Heart left ventricle (tissue), 16 donors: ENCODE measurements around the gene SETBP1. TPM values are rescaled to one million over a fixed set of nuclear protein-coding genes. Genes with fewer than 3 reads are reported as not detected.

Source experiments
- ATAC-seq, 4 donors: fragments of 200-7000 bp; cut with Tn5 transposase; one replicate each; pipeline ENCODE4 v1.9.1; 2020 to 2022; ENCODE audit warnings: moderate library complexity in 4 of 4, mild to moderate bottlenecking in 3 of 4, moderate number of reproducible peaks in 1 of 4
- DNase-seq, 5 donors: peaks; one replicate each; pipeline ENCODE4 v3.0.0-alpha.2; 2020
- H3K27ac ChIP-seq, 12 donors: fragments of 200-600 bp; sonication (generic) in 4 of 12; one replicate each; pipeline versions ENCODE4 v1.5.0 to v1.8.0; 2016 to 2022; ENCODE audit warnings: mild to moderate bottlenecking in 2 of 12
- H3K27me3 ChIP-seq, 9 donors: fragments of 200-600 bp; sonication (generic) in 2 of 9; one replicate each; pipeline versions ENCODE4 v1.5.1 to v1.8.0; 2016 to 2022; ENCODE audit warnings: mild to moderate bottlenecking in 3 of 9
- H3K36me3 ChIP-seq, 9 donors: fragments of 200-600 bp; sonication (generic) in 2 of 9; one replicate each; pipeline versions ENCODE4 v1.5.0 to v1.8.0; 2018 to 2022; ENCODE audit warnings: mild to moderate bottlenecking in 2 of 9
- H3K4me1 ChIP-seq, 12 donors: fragments of 200-600 bp; sonication (generic) in 4 of 12; one replicate each; pipeline versions ENCODE4 v1.5.0 to v1.8.0; 2016 to 2022; ENCODE audit warnings: mild to moderate bottlenecking in 3 of 12
- H3K4me3 ChIP-seq, 12 donors: fragments of 200-600 bp; sonication (generic) in 4 of 12; one replicate each; pipeline versions ENCODE4 v1.5.0 to v1.8.0; 2017 to 2022; ENCODE audit warnings: mild to moderate bottlenecking in 9 of 12, moderate library complexity in 4 of 12
- H3K9me3 ChIP-seq, 12 donors: fragments of 200-600 bp; sonication (generic) in 4 of 12; one replicate each; pipeline versions ENCODE4 v1.5.0 to v1.8.0; 2016 to 2022; ENCODE audit warnings: mild to moderate bottlenecking in 1 of 12
- POLR2A ChIP-seq, 2 donors: fragments of 450-650 bp; IDR thresholded peaks; one replicate each; pipeline ENCODE4 v1.6.1; 2017; ENCODE audit warnings: antibody characterized with exemption in 2 of 2, mild to moderate bottlenecking in 2 of 2, moderate library complexity in 2 of 2
- whole genome bisulfite sequencing, 4 donors: extraction: QIAGEN DNeasy Blood & Tissue Kit in 2 of 4; methylation state at CpG; one replicate each; pipeline versions ENCODE4 v1.1.5 to v1.1.7; 2013 to 2018; 5-methylcytosine and 5-hydroxymethylcytosine counted together
- intact Hi-C, 10 donors: fragments of 100-400 bp; cut with DNase I; formaldehyde crosslinking; loops; one replicate each; pipeline versions ENCODE4 v1.11.1 to v1.14.2; 2022
- polyA plus RNA-seq, 2 donors: library from polyadenylated mRNA; stranded (reverse); fragments of 200-250 nt; gene quantifications; one replicate each; pipeline ENCODE4 v1.2.3, GENCODE V29; 2013
- total RNA-seq, 9 donors: library from RNA; depleted of rRNA in 2 of 9; stranded (reverse); fragments of >200 nt in 2 of 9; fragmentation: NEBNext Ultra II Directional in 3 of 9; extraction: Animal tissue kit (Norgen Biotek cat#: 25700) in 3 of 9; gene quantifications; one replicate each; pipeline versions ENCODE4 v1.1.0 to v1.2.4, GENCODE V29; 2016 to 2023
- TF ChIP-seq, protein P1 (sequence below), 12 donors: fragments of 200-600 bp; sonication (generic) in 4 of 12; IDR thresholded peaks; one replicate each; pipeline versions ENCODE4 v1.5.0 to v1.8.0; 2018 to 2022; ENCODE audit warnings: antibody characterized with exemption in 12 of 12, mild to moderate bottlenecking in 5 of 12
- donor health status: ischemic (EF 13 %, LVEDD 7.1; RV severe dilation, severe dysfunction).
- donor health status: healthy with polysubstance abuse.
- donor health status: DM: no; HTN: yes; CAD: no.
- donor health status: DM: no; HTN: no; CAD: no.
- donor health status: ischemic (EF 25% LVEDD 6.9; RV normal size, moderate dysfunction).
- donor health status: ischemic (EF 25% LVEDD 5.7; RV mildly dilated, moderate dysfunction).
- donor health status: healthy.
- donor health status: DM: yes; HTN: yes; CAD: no.
- donor health status: ischemic (EF 35%, LVEDD 5.7; RV mildly dilated, moderate dysfunction).
- donor health status: nonischemic (EF 11% LVEDD 7.7; RV severe dilation, severe dysfunction).
- donor health status: DM: yes; HTN: yes; CAD: no.
- donor health status: PGD.
- donor health status: ischemic (EF 29% LVEDD 5.4; RV normal size, mild dysfunction).
- donor health status: nonischemic (EF 23%, LVEDD 6.1; RV moderate dilation, normal function).

The SETBP1 gene
- total and polyA plus RNA-seq, 11 donors: 1.2 to 10.6 (median 5.5) TPM

GRCh38 chr18:44732599-44732998, 51.9 kb downstream of the SETBP1 start:
- H3K4me1 ChIP-seq: peaks cover 0 to 41% (median 2%) of the 10 kb centered on the region in 12 donors
- TF ChIP-seq, protein P1, sequence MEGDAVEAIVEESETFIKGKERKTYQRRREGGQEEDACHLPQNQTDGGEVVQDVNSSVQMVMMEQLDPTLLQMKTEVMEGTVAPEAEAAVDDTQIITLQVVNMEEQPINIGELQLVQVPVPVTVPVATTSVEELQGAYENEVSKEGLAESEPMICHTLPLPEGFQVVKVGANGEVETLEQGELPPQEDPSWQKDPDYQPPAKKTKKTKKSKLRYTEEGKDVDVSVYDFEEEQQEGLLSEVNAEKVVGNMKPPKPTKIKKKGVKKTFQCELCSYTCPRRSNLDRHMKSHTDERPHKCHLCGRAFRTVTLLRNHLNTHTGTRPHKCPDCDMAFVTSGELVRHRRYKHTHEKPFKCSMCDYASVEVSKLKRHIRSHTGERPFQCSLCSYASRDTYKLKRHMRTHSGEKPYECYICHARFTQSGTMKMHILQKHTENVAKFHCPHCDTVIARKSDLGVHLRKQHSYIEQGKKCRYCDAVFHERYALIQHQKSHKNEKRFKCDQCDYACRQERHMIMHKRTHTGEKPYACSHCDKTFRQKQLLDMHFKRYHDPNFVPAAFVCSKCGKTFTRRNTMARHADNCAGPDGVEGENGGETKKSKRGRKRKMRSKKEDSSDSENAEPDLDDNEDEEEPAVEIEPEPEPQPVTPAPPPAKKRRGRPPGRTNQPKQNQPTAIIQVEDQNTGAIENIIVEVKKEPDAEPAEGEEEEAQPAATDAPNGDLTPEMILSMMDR (IDR thresholded peaks at IDR 0.05): no peak
- no peak for TF ChIP-seq POLR2A (IDR thresholded peaks at IDR 0.05)
- H3K9me3 ChIP-seq: no peaks in the 10 kb centered on the region
- ATAC-seq (no peak), DNase-seq (no peak)
- peak overlapping the region in 1 of 12 donors; percentile 40 for H3K27ac ChIP-seq
- peaks cover 0 to 33% (median 0%) of the 10 kb centered on the region in 9 donors for H3K27me3 ChIP-seq
- no peaks in the 10 kb centered on the region for H3K36me3 ChIP-seq
- intact Hi-C loops: no loop called here
- no peak overlapping the region for H3K4me3 ChIP-seq
- 88 to 95% (median 93%) methylated on average over 5 of the region's 5 CpGs for WGBS, 4 donors

GRCh38 chr18:44733069-44733753, 52.5 kb downstream of the SETBP1 start:
- H3K4me1 ChIP-seq: peaks cover 0 to 35% (median 2%) of the 10 kb centered on the region in 12 donors
- no peak for DNase-seq
- WGBS, 4 donors: 88 to 93% (median 90%) methylated on average over 8 of the region's 8 CpGs

GRCh38 chr18:44733754-44734465, 53.2 kb downstream of the SETBP1 start:
- intact Hi-C loops: no loop called here
- H3K27me3 ChIP-seq: peaks cover 0 to 35% (median 0%) of the 10 kb centered on the region in 9 donors
- no peaks in the 10 kb centered on the region for H3K9me3 ChIP-seq
- H3K4me3 ChIP-seq: no peak overlapping the region
- ATAC-seq (no peak), DNase-seq (no peak)
- H3K4me1 ChIP-seq: peaks cover 0 to 35% (median under 1%) of the 10 kb centered on the region in 12 donors
- no peak overlapping the region for H3K27ac ChIP-seq
- no peaks in the 10 kb centered on the region for H3K36me3 ChIP-seq
- WGBS, 4 donors: 93 to 96% (median 96%) methylated on average over 3 of the region's 3 CpGs
- TF ChIP-seq, protein P1 (IDR thresholded peaks at IDR 0.05): no peak
- TF ChIP-seq POLR2A (IDR thresholded peaks at IDR 0.05): no peak

More at GRCh38 chr18:44733069-44733753, 52.5 kb downstream of the SETBP1 start:
- Histone ChIP-seq H3K36me3 (no peaks in the 10 kb centered on the region), H3K9me3 (no peaks in the 10 kb centered on the region), H3K27me3 (peaks cover 0 to 30% (median 0%) of the 10 kb centered on the region in 9 donors), H3K27ac (peak overlapping the region in 1 of 12 donors; percentile 40), H3K4me3 (no peak overlapping the region)
- ATAC-seq: peak in 3 of 4 donors; percentile 38 to 75 (median 70)
- TF ChIP-seq, protein P1 (IDR thresholded peaks at IDR 0.05): no peak
- TF ChIP-seq POLR2A (IDR thresholded peaks at IDR 0.05): no peak
- intact Hi-C loops: no loop called here

- H3K4me3 ChIP-seq: no peak overlapping the region
- no peaks in the 10 kb centered on the region for H3K9me3 ChIP-seq
- TF ChIP-seq, protein P1 (IDR thresholded peaks at IDR 0.05): no peak
- TF ChIP-seq POLR2A (IDR thresholded peaks at IDR 0.05): no peak
- intact Hi-C loops: no loop called here
- H3K27ac ChIP-seq: no peak overlapping the region
- ATAC-seq (no peak), DNase-seq (no peak)
- peaks cover 0 to 41% (median 0%) of the 10 kb centered on the region in 9 donors for H3K27me3 ChIP-seq
- no peaks in the 10 kb centered on the region for H3K36me3 ChIP-seq
- H3K4me1 ChIP-seq: peaks cover 0 to 27% (median 0%) of the 10 kb centered on the region in 12 donors
Measured at GRCh38 chr18:44735096-44735495, 54.4 kb downstream of the SETBP1 start.
